Renal cortex interstitium (tissue), 15 donors: ENCODE measurements around the gene ZYG11B. TPM values are rescaled to one million over a fixed set of nuclear protein-coding genes. Genes with fewer than 3 reads are reported as not detected.
"Not testable (repeated sequence)": the region's sequence is repeated elsewhere in the genome, so short reads cannot be mapped to it uniquely, and the experiment has no call there.

Experiments
- DNase-seq, 11 donors: peaks; one replicate each; pipeline ENCODE4 v3.0.0-alpha.2; 2013; ENCODE audit warnings: low read depth in 9 of 11, low spot score in 4 of 11; ENCODE audit errors: extremely low read depth in 1 of 11
- long read RNA-seq, 16 experiments: transcript quantifications; one replicate each; lab custom pipeline, GENCODE V29; 2026
- polyA plus RNA-seq, 3 donors: library from polyadenylated mRNA; unstranded; fragments of 120-200 nt; gene quantifications; one replicate each; pipeline ENCODE4 v1.2.1, GENCODE V29; 2013; ENCODE audit not compliant: insufficient read length in 3 of 3

The ZYG11B gene
- 10 to 100 TPM; 24.9 to 28.2 (median 25.5) TPM for polyA plus RNA-seq
- long read RNA-seq, donor 1, partial matches to known transcripts, result 318 of 318 reads
- long read RNA-seq, donor 1, other reads (novel, unspliced or antisense), result 0 of 318 reads
- long read RNA-seq, donor 2, full-length matches to known transcripts, result 1 of 325 reads
- long read RNA-seq, donor 2, partial matches to known transcripts, result 319 of 325 reads
- long read RNA-seq, donor 2, other reads (novel, unspliced or antisense), result 5 of 325 reads
- long read RNA-seq, donor 3, full-length matches to known transcripts, result 4 of 36 reads
- long read RNA-seq, donor 3, partial matches to known transcripts, result 22 of 36 reads
- long read RNA-seq, donor 3, other reads (novel, unspliced or antisense), result 10 of 36 reads
- long read RNA-seq, donor 4, partial matches to known transcripts, result 167 of 167 reads
- long read RNA-seq, donor 4, other reads (novel, unspliced or antisense), result 0 of 167 reads
- long read RNA-seq, donor 5, result 0 reads
- long read RNA-seq, donor 6, full-length matches to known transcripts, result 4 of 292 reads
- long read RNA-seq, donor 6, partial matches to known transcripts, result 288 of 292 reads
- long read RNA-seq, donor 6, other reads (novel, unspliced or antisense), result 0 of 292 reads
- long read RNA-seq, donor 7, full-length matches to known transcripts, result 3 of 385 reads
- long read RNA-seq, donor 7, partial matches to known transcripts, result 382 of 385 reads
- long read RNA-seq, donor 7, other reads (novel, unspliced or antisense), result 0 of 385 reads
- long read RNA-seq, donor 8, full-length matches to known transcripts, result 4 of 31 reads
- long read RNA-seq, donor 8, partial matches to known transcripts, result 0 of 31 reads
- long read RNA-seq, donor 8, other reads (novel, unspliced or antisense), result 27 of 31 reads
- long read RNA-seq, donor 9, full-length matches to known transcripts, result 1 of 1 reads
- long read RNA-seq, donor 9, partial matches to known transcripts, result 0 of 1 reads
- long read RNA-seq, donor 9, other reads (novel, unspliced or antisense), result 0 of 1 reads
- long read RNA-seq, donor 10, full-length matches to known transcripts, result 3 of 3 reads
- long read RNA-seq, donor 10, partial matches to known transcripts, result 0 of 3 reads
- long read RNA-seq, donor 10, other reads (novel, unspliced or antisense), result 0 of 3 reads
- long read RNA-seq, donor 11, full-length matches to known transcripts, result 2 of 152 reads
- long read RNA-seq, donor 11, partial matches to known transcripts, result 150 of 152 reads
- long read RNA-seq, donor 11, other reads (novel, unspliced or antisense), result 0 of 152 reads
- long read RNA-seq, donor 12, full-length matches to known transcripts, result 1 of 1 reads
- long read RNA-seq, donor 12, partial matches to known transcripts, result 0 of 1 reads
- long read RNA-seq, donor 12, other reads (novel, unspliced or antisense), result 0 of 1 reads
- long read RNA-seq, donor 13, full-length matches to known transcripts, result 6 of 23 reads
- long read RNA-seq, donor 13, partial matches to known transcripts, result 6 of 23 reads
- long read RNA-seq, donor 13, other reads (novel, unspliced or antisense), result 11 of 23 reads
- long read RNA-seq, donor 14, full-length matches to known transcripts, result 2 of 297 reads
- long read RNA-seq, donor 14, partial matches to known transcripts, result 295 of 297 reads
- long read RNA-seq, donor 14, other reads (novel, unspliced or antisense), result 0 of 297 reads
- long read RNA-seq, donor 15, full-length matches to known transcripts, result 2 of 62 reads
- long read RNA-seq, donor 15, partial matches to known transcripts, result 60 of 62 reads
- long read RNA-seq, donor 15, other reads (novel, unspliced or antisense), result 0 of 62 reads
- long read RNA-seq, donor 16, full-length matches to known transcripts, result 10 of 856 reads
- long read RNA-seq, donor 16, partial matches to known transcripts, result 777 of 856 reads
- long read RNA-seq, donor 16, other reads (novel, unspliced or antisense), result 69 of 856 reads

DNA sequence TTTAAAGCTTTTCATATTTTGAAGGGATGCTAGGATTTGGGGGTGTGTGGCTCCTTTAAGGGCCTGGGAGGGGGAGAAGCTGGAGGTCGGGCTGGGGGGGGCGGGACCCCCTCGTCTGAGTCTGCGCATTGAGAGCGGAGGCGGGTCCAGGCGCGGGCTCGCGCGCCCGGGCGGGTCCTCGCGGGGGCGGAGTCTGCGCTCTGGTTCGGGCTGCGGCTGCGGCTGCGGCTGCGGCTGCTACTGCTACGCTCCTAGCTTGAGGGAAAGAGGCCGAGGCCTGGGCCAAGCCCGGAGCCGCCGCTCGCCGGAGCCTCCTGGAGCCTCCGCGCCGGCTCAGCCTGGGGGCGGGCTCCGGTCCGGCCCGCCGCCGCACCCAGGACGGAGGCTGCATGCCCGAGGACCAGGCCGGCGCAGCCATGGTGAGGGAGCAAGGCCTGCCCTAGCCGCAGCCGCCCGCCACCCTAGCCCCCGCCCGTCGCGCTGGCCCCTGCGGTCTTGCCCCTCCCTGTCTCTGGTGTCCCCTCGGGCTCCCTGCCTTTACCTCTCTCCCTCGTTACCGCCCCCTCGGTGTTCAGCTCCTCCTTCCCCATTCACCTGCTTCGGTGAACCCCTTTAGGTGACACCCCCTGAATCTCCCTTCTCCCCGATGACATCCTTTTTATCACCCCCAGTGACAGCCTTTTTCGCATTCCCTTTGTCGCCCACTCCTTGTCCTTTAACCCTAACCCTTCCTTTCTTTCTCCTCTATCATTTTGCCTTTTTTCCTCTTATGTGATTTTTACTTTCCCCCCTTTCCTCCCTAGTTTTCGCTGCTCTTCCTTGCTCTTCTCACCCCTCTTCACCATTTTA is at the start of gene ZYG11B:
Gene ZYG11B (plus strand): TSS at position 189 of the 849 bp plus-strand sequence. CDS start 201 bp downstream, at position 390.
- peak; percentile 58 to 87 (median 80) for DNase-seq

DNA sequence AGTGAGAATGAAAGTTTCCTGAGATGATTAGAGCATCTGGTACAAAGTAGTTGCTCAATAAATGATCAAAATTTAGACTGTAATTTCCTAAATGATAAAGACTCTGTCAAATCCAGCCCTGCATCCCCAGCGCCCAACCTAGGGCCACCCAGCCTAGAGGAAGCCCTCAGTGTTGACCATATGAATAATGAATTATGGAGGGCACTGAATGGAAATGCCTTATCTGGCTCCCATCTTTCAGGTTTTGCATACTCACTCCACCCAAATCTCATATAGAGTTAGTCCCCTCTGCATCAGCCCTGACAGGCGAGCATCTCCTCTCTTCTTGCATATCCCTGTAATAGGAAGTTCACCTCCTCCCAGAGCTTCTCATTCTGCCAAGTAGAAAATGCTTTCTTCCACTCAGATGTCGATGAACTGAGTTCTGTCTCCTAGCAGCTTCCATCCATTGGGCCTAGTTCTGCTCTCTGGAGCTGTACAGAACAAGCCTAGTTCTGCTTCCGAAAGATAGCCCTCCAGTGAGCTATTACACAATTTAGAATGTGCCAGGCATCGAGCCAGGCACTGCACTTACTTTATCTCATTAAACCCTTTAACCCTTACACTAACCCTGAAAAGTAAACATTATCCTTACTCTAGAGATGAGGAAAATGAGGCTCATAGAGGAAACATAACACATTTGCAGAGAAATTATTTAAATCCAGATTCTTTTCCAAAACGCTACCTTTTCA is 49.0 kb upstream of the ZYG11B start:
- no peak for DNase-seq

DNA sequence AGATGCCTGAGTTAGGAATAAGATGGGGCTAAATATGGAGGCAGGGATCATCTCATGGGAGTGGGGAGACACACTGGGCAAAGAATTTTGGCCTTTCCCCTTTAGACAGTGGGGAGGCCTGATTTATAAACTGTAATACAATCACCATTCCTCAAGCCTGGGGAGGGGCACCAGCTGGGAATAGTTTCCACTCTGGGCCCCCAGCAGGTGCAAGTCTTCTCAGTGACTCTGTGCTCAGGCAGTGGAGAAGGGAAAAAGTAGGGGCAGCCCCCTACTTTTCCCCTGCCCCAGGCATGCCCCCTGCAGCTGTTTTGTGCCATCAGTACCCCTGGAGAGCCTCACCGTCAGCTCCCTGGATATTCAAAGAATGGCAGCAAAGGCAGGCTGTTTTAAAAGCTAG is 47.2 kb upstream of the ZYG11B start:
- DNase-seq, result no peak

DNA sequence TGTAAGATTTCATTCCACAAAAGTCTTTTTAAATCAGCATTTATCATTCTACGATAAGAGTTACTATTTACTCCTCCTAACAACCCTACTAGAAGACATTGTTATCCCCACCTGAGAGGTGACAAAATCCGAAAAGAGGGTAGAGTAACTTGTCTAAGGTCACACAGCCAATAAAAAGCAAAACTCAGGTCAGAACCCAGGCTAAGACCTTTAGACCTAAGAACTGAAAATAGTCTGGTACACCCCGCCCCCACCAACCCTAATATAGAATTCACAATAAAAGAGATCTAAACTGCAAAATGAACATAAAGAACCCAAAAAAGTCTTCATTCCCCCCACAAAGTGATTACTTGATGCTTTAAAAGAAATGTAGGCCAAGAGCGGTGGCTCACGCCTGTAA is 46.8 kb upstream of the ZYG11B start:
- no peak for DNase-seq

- no peak for DNase-seq
Measured at GRCh38 chr1:52680353-52680752, 45.9 kb upstream of the ZYG11B start.

DNA sequence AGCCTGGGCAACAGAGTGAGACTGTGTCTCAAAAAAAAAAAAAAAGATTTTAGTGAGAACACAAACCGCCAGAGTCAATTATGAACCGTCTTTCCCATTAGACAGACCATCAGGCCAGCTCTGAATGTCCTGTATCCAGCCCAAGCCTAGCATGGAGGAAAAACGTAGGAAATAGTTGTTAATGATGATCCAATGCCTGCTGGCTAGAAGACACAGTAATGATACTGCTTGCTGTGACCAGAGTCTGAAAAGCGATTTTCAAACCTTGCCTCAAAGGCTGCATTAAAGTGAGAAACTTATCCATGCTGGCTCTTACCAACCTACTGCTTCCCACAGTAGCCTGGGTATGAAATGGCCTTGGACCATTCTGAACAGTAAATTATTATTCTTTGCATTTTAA is 45.1 kb upstream of the ZYG11B start:
- DNase-seq, result no peak

- DNase-seq, result no peak
Measured at GRCh38 chr1:52683367-52683940, 42.8 kb upstream of the ZYG11B start.

DNA sequence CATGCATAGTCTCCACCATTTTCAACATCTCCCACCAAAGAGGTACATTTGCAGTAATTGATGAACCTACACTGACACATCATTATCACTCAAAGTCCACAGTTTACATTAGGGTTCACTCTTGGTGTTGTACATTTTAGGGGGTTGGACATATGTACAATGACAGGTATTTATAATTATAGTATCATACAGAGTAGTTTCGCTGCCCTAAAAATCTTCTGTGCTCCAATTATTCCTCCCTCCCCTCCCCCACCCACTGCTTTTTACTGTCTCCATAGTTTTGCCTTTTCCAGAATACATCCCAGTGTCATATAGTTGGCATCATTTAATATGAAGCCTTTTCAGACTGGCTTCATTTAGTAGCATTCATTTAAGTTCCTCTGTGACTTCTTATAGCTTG is 41.7 kb upstream of the ZYG11B start:
- no peak for DNase-seq

- peak in 7 of 11 donors; percentile 36 to 63 (median 51) for DNase-seq
Measured at GRCh38 chr1:52686261-52686751, 39.9 kb upstream of the ZYG11B start.

GRCh38 chr1:52686830-52687229 is 39.4 kb upstream of the ZYG11B start:
- no peak for DNase-seq

DNA sequence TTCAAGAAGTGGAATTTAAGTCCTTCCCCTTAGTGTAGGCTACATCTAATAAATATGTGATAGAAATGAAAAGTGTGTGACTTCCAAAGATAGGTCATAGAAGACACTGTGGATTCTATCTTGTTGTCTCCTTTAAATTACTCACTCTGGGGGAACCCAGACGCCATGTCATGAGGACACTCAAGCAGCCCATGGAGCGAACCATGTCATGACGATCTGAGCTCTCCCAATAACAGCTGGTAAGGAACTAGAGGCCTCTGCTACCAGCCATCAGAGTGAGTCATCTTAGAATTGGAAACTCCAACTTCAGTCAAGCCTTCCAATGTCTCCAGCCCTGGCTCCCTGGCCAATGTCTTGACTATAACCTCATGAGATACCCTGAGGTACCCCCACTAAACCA is 34.4 kb upstream of the ZYG11B start:
- no peak for DNase-seq

DNA sequence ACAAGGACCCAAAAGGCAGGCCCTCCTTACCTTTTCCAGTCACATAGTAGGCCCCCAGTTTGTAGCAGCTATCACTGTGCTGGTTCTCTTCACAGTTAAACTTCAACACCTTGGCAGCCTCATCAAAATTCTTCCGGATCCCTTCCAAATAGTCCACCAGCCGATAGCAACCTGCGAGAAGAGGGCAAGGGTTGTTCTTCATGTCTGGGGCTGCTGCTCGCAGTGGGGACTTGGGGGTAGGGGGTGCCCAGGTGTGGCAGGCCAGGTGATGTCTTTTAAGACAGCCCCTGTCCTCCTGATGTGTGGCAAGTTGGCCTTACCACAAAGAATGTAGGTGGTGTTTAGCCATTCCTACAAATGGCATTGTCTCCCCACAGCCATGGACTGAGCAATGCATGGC is 33.6 kb upstream of the ZYG11B start:
- DNase-seq, result no peak

GRCh38 chr1:52693351-52693750 is 32.9 kb upstream of the ZYG11B start:
- DNase-seq, result not testable (repeated sequence)

GRCh38 chr1:52693843-52694242 is 32.4 kb upstream of the ZYG11B start:
- DNase-seq, result no peak

DNA sequence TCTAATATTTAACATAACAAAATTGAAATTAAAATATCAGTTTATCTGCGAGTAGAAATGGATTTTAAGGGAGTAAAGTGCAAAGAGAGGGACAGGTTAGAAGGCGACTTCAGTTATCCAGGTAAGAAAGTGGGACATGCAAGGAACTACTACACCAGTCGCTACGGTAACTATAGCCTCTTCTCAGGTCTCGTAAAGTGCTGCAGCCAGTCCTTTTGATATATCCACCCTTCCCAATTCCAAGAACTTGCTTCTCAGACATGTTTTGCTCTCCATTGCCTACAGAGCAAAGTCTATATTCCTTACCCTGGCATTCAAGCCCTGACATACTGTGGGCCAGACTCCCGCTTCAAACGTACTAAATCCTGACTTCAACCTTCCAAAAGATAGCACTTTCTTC is 30.6 kb upstream of the ZYG11B start:
- DNase-seq, result no peak
